ENCODE data around the gene SPTBN1. TPM values are rescaled to one million over a fixed set of nuclear protein-coding genes. Genes with fewer than 3 reads are reported as not detected.

The SPTBN1 gene
- total RNA-seq, 1 donor from 2014 or later, result 813 TPM

- Histone ChIP-seq H3K4me1 (peaks cover 61% of the 10 kb centered on the region), H3K27ac (peak overlapping the region; percentile 88), H3K9me3 (no peaks in the 10 kb centered on the region), H3K4me3 (peak overlapping the region; percentile 64), H3K27me3 (no peaks in the 10 kb centered on the region), H3K36me3 (no peaks in the 10 kb centered on the region)
- intact Hi-C loops (cut with DNase I), result no loop called here
- TF ChIP-seq, protein P1, sequence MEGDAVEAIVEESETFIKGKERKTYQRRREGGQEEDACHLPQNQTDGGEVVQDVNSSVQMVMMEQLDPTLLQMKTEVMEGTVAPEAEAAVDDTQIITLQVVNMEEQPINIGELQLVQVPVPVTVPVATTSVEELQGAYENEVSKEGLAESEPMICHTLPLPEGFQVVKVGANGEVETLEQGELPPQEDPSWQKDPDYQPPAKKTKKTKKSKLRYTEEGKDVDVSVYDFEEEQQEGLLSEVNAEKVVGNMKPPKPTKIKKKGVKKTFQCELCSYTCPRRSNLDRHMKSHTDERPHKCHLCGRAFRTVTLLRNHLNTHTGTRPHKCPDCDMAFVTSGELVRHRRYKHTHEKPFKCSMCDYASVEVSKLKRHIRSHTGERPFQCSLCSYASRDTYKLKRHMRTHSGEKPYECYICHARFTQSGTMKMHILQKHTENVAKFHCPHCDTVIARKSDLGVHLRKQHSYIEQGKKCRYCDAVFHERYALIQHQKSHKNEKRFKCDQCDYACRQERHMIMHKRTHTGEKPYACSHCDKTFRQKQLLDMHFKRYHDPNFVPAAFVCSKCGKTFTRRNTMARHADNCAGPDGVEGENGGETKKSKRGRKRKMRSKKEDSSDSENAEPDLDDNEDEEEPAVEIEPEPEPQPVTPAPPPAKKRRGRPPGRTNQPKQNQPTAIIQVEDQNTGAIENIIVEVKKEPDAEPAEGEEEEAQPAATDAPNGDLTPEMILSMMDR (IDR thresholded peaks at IDR 0.05), result no peak
- ATAC-seq (peak; percentile 61), DNase-seq (no peak)
Observed at GRCh38 chr2:54559593-54560145, 103.5 kb downstream of the SPTBN1 start.

GRCh38 chr2:54560146-54560881 lies 104.2 kb downstream of the SPTBN1 start:
- Histone ChIP-seq H3K9me3 (no peaks in the 10 kb centered on the region), H3K4me1 (peaks cover 63% of the 10 kb centered on the region), H3K27me3 (no peaks in the 10 kb centered on the region), H3K36me3 (no peaks in the 10 kb centered on the region), H3K27ac (peak overlapping the region; percentile 88), H3K4me3 (peak overlapping the region; percentile 64)
- ATAC-seq (peak; percentile 34), DNase-seq (no peak)
- intact Hi-C loops (cut with DNase I), result no loop called here
- TF ChIP-seq, protein P1 (IDR thresholded peaks at IDR 0.05), result no peak

- intact Hi-C loops (cut with DNase I), result no loop called here
- H3K4me1 ChIP-seq, result peaks cover 63% of the 10 kb centered on the region
- H3K27me3 ChIP-seq, result no peaks in the 10 kb centered on the region
- TF ChIP-seq, protein P1 (IDR thresholded peaks at IDR 0.05), result no peak
- H3K4me3 ChIP-seq, result peak overlapping the region; percentile 64
- no peak for DNase-seq
- H3K27ac ChIP-seq, result peak overlapping the region; percentile 88
- no peak for ATAC-seq
- H3K36me3 ChIP-seq, result no peaks in the 10 kb centered on the region
- no peaks in the 10 kb centered on the region for H3K9me3 ChIP-seq
Observed at GRCh38 chr2:54561010-54561409, 104.9 kb downstream of the SPTBN1 start.

DNA sequence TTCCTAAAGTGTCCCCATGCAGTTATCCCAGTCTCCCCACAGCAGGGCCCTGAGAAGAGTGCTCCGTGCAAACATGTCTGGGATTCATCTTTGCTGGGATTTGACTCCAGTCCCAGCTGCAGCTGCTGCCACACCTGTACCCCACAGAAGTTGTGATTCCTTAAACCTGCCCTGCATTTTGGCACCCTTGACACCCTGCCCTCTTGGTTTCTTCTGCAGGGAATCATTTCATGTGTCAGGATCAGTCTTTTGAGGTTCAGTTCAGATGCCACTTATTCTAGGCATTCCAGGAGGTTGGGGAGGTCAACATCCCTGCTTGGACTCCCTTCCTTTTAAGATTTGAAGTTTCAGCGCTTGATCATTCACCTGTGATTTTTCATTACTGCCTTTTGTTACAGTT lies 108.3 kb downstream of the SPTBN1 start:
- intact Hi-C loops (cut with DNase I), result no loop called here
- Histone ChIP-seq H3K4me3 (no peak overlapping the region), H3K9me3 (no peaks in the 10 kb centered on the region), H3K4me1 (peaks cover 57% of the 10 kb centered on the region), H3K27ac (no peak overlapping the region), H3K36me3 (no peaks in the 10 kb centered on the region), H3K27me3 (no peaks in the 10 kb centered on the region)
- ATAC-seq (no peak), DNase-seq (no peak)
- TF ChIP-seq, protein P1 (IDR thresholded peaks at IDR 0.05), result no peak

GRCh38 chr2:54565551-54565950 lies 109.4 kb downstream of the SPTBN1 start:
- H3K36me3 ChIP-seq, result no peaks in the 10 kb centered on the region
- DNase-seq, result no peak
- H3K9me3 ChIP-seq, result no peaks in the 10 kb centered on the region
- TF ChIP-seq, protein P1 (IDR thresholded peaks at IDR 0.05), result no peak
- intact Hi-C loops (cut with DNase I), result no loop called here
- H3K27me3 ChIP-seq, result no peaks in the 10 kb centered on the region
- H3K27ac ChIP-seq, result no peak overlapping the region
- no peak overlapping the region for H3K4me3 ChIP-seq
- ATAC-seq, result no peak
- H3K4me1 ChIP-seq, result peaks cover 67% of the 10 kb centered on the region

All from upper lobe of right lung (tissue), 1 donor.